Endothelial cell (in vitro differentiated cells): ENCODE data around the gene B9D2. TPM values are rescaled to one million over a fixed set of nuclear protein-coding genes. Genes with fewer than 3 reads are reported as not detected.

ENCODE experiments used
- DNase-seq: peaks from one replicate; pipeline ENCODE4 v3.0.0; 2021; ENCODE audit warnings: low spot score
- H3K27ac Mint-ChIP-seq: one replicate; pipeline ENCODE4 v1.8.0; 2021; ENCODE audit warnings: mixed read lengths, inconsistent platforms; ENCODE audit not compliant: unreplicated experiment
- H3K27me3 Mint-ChIP-seq: one replicate; pipeline ENCODE4 v1.8.0; 2021; ENCODE audit warnings: mild to moderate bottlenecking, moderate library complexity, mixed read lengths, inconsistent platforms; ENCODE audit not compliant: unreplicated experiment
- H3K36me3 Mint-ChIP-seq: one replicate; pipeline ENCODE4 v1.8.0; 2021; ENCODE audit warnings: mild to moderate bottlenecking, low read depth, mixed read lengths, inconsistent platforms; ENCODE audit not compliant: unreplicated experiment
- H3K4me1 Mint-ChIP-seq: one replicate; pipeline ENCODE4 v1.8.0; 2021; ENCODE audit warnings: mild to moderate bottlenecking, mixed read lengths, inconsistent platforms; ENCODE audit not compliant: unreplicated experiment
- H3K4me3 Mint-ChIP-seq: one replicate; pipeline ENCODE4 v1.8.0; 2021; ENCODE audit warnings: mild to moderate bottlenecking, mixed read lengths, inconsistent platforms; ENCODE audit not compliant: unreplicated experiment
- H3K9me3 Mint-ChIP-seq: one replicate; pipeline ENCODE4 v1.8.0; 2021; ENCODE audit warnings: mixed read lengths, inconsistent platforms; ENCODE audit not compliant: unreplicated experiment
- CTCF ChIP-seq: fragments of 200-600 bp; sonication (generic); IDR thresholded peaks from one replicate; pipeline ENCODE4 v1.5.0; 2021; ENCODE audit warnings: antibody characterized with exemption; ENCODE audit not compliant: unreplicated experiment
- total RNA-seq: library from RNA; stranded (reverse); fragmentation: NEBNext Ultra II Directional; extraction: Animal tissue kit (Norgen Biotek cat#: 25700); gene quantifications from one replicate; pipeline ENCODE4 v1.2.1, GENCODE V29; 2021; ENCODE audit not compliant: unreplicated experiment

The B9D2 gene
- total RNA-seq, 1 donor from 2014 or later, result 6.8 TPM

GRCh38 chr19:41405776-41406175 is 41.8 kb upstream of the B9D2 start:
- no peaks in the 10 kb centered on the region for H3K9me3 Mint-ChIP-seq
- no peak overlapping the region for H3K27ac Mint-ChIP-seq
- H3K36me3 Mint-ChIP-seq, result peaks cover 11% of the 10 kb centered on the region
- no peak for DNase-seq
- no peak overlapping the region for H3K4me3 Mint-ChIP-seq
- no peak for TF ChIP-seq CTCF
- H3K27me3 Mint-ChIP-seq, result peaks cover 5% of the 10 kb centered on the region
- H3K4me1 Mint-ChIP-seq, result peaks cover 34% of the 10 kb centered on the region

GRCh38 chr19:41403181-41403970 is 39.4 kb upstream of the B9D2 start:
- H3K27ac Mint-ChIP-seq, result no peak overlapping the region
- peaks cover 3% of the 10 kb centered on the region for H3K36me3 Mint-ChIP-seq
- no peak overlapping the region for H3K4me3 Mint-ChIP-seq
- TF ChIP-seq CTCF, result no peak
- DNase-seq, result no peak
- no peaks in the 10 kb centered on the region for H3K9me3 Mint-ChIP-seq
- peaks cover 5% of the 10 kb centered on the region for H3K27me3 Mint-ChIP-seq
- peaks cover 41% of the 10 kb centered on the region for H3K4me1 Mint-ChIP-seq

GRCh38 chr19:41402010-41402409 is 38.1 kb upstream of the B9D2 start:
- peak overlapping the region; percentile 90 for H3K27ac Mint-ChIP-seq
- peaks cover 3% of the 10 kb centered on the region for H3K36me3 Mint-ChIP-seq
- no peaks in the 10 kb centered on the region for H3K9me3 Mint-ChIP-seq
- TF ChIP-seq CTCF, result no peak
- H3K27me3 Mint-ChIP-seq, result peaks cover 7% of the 10 kb centered on the region
- no peak for DNase-seq
- H3K4me1 Mint-ChIP-seq, result peaks cover 42% of the 10 kb centered on the region
- peak overlapping the region; percentile 14 for H3K4me3 Mint-ChIP-seq

GRCh38 chr19:41401483-41401882 is 37.5 kb upstream of the B9D2 start:
- Mint-ChIP-seq H3K4me1 (peaks cover 40% of the 10 kb centered on the region), H3K9me3 (no peaks in the 10 kb centered on the region), H3K4me3 (no peak overlapping the region), H3K27me3 (peaks cover 7% of the 10 kb centered on the region), H3K27ac (peak overlapping the region; percentile 90), H3K36me3 (peaks cover 3% of the 10 kb centered on the region)
- TF ChIP-seq CTCF, result no peak
- DNase-seq, result no peak

- Mint-ChIP-seq H3K27ac (no peak overlapping the region), H3K4me3 (no peak overlapping the region), H3K9me3 (no peaks in the 10 kb centered on the region), H3K27me3 (peaks cover 7% of the 10 kb centered on the region), H3K4me1 (peaks cover 45% of the 10 kb centered on the region), H3K36me3 (peaks cover 3% of the 10 kb centered on the region)
- TF ChIP-seq CTCF, result no peak
- no peak for DNase-seq
Measured at GRCh38 chr19:41399525-41399924, 35.6 kb upstream of the B9D2 start.
